CD14-positive monocyte (primary cell): ENCODE data around the gene ITPR1. TPM values are rescaled to one million over a fixed set of nuclear protein-coding genes. Genes with fewer than 3 reads are reported as not detected.

Experiments used
- DNase-seq, 3 donors: peaks; one replicate each; pipeline ENCODE4 v3.0.0-alpha.2; 2011 to 2022
- H2AFZ ChIP-seq: 2 replicates; pipeline ENCODE4 v1.6.0; 2012; ENCODE audit warnings: mild to moderate bottlenecking, low read depth, low read length, inconsistent platforms; ENCODE audit not compliant: insufficient read depth, poor library complexity, severe bottlenecking
- H3K27ac ChIP-seq, 2 donors: 1 replicate in 1 of 2; 2 replicates in 1 of 2; pipeline ENCODE4 v1.5.1; 2012 to 2013; ENCODE audit warnings: low read length in 2 of 2, control low read depth in 1 of 2, inconsistent platforms in 1 of 2, low read depth in 1 of 2, mild to moderate bottlenecking in 1 of 2
- H3K27me3 ChIP-seq, 2 donors: one replicate each; pipeline versions ENCODE4 v1.6.0 to v1.6.1; 2011 to 2013; ENCODE audit warnings: low read length in 2 of 2; ENCODE audit not compliant: control insufficient read depth in 2 of 2, insufficient read depth in 2 of 2
- H3K36me3 ChIP-seq, 2 donors: replicated peaks in 1 of 2; 1 replicate in 1 of 2; 2 replicates in 1 of 2; pipeline versions ENCODE4 v1.5.1 to v1.6.1; 2012 to 2013; ENCODE audit warnings: low read length in 2 of 2, control low read depth in 1 of 2, inconsistent platforms in 1 of 2, mild to moderate bottlenecking in 1 of 2; ENCODE audit not compliant: insufficient read depth in 2 of 2, control insufficient read depth in 1 of 2
- H3K4me1 ChIP-seq, 2 donors: 1 replicate in 1 of 2; 2 replicates in 1 of 2; pipeline versions ENCODE4 v1.5.1 to v1.6.1; 2012 to 2013; ENCODE audit warnings: low read length in 2 of 2, control low read depth in 1 of 2, inconsistent platforms in 1 of 2, mild to moderate bottlenecking in 1 of 2, moderate library complexity in 1 of 2; ENCODE audit not compliant: insufficient read depth in 2 of 2, control insufficient read depth in 1 of 2
- H3K4me2 ChIP-seq: replicated peaks from 2 replicates; pipeline ENCODE3; 2012; ENCODE audit warnings: low read length, moderate library complexity, mild to moderate bottlenecking; ENCODE audit not compliant: poor library complexity, severe bottlenecking; ENCODE audit errors: extremely low read depth
- H3K4me3 ChIP-seq, 3 experiments: fragments of 200-600 bp in 1 of 3; sonication (generic) in 1 of 3; replicated peaks in 1 of 3; 1 replicate in 2 of 3; 2 replicates in 1 of 3; pipeline ENCODE4 v1.5.1; 2011 to 2013; ENCODE audit warnings: low read length in 3 of 3, mild to moderate bottlenecking in 3 of 3, control low read depth in 2 of 3, low read depth in 2 of 3, inconsistent platforms in 1 of 3, moderate library complexity in 1 of 3
- H3K79me2 ChIP-seq: 2 replicates; pipeline ENCODE4 v1.6.0; 2012; ENCODE audit warnings: mild to moderate bottlenecking, control low read depth, inconsistent platforms, low read length, moderate library complexity; ENCODE audit not compliant: insufficient read depth
- H3K9ac ChIP-seq: 2 replicates; pipeline ENCODE4 v1.6.0; 2017; ENCODE audit warnings: low read length, mild to moderate bottlenecking; ENCODE audit not compliant: insufficient read depth, poor library complexity, severe bottlenecking
- H3K9me3 ChIP-seq, 2 donors: replicated peaks in 1 of 2; 1 replicate in 1 of 2; 2 replicates in 1 of 2; pipeline versions ENCODE4 v1.5.1 to v1.6.1; 2012 to 2013; ENCODE audit warnings: low read length in 2 of 2, control low read depth in 1 of 2; ENCODE audit not compliant: control insufficient read depth in 1 of 2, insufficient read depth in 1 of 2
- H4K20me1 ChIP-seq: 2 replicates; pipeline ENCODE4 v1.6.0; 2012; ENCODE audit warnings: mild to moderate bottlenecking, low read length, control low read depth, moderate library complexity; ENCODE audit not compliant: insufficient read depth
- H3K27ac Mint-ChIP-seq, 7 donors: one replicate each; pipeline ENCODE4 v1.8.0; 2020; ENCODE audit warnings: mild to moderate bottlenecking in 7 of 7, mixed read lengths in 7 of 7, moderate library complexity in 6 of 7, inconsistent platforms in 2 of 7
- H3K27me3 Mint-ChIP-seq, 3 donors: one replicate each; pipeline ENCODE4 v1.8.0; 2021 to 2022; ENCODE audit warnings: low read depth in 3 of 3, mild to moderate bottlenecking in 3 of 3, mixed read lengths in 3 of 3, moderate library complexity in 3 of 3, inconsistent platforms in 1 of 3
- H3K36me3 Mint-ChIP-seq, 2 donors: one replicate each; pipeline ENCODE4 v1.8.0; 2020; ENCODE audit warnings: mixed read lengths in 2 of 2, inconsistent platforms in 1 of 2, mild to moderate bottlenecking in 1 of 2
- H3K4me1 Mint-ChIP-seq: one replicate; pipeline ENCODE4 v1.8.0; 2020; ENCODE audit warnings: mild to moderate bottlenecking, mixed read lengths
- H3K4me3 Mint-ChIP-seq, 2 donors: one replicate each; pipeline ENCODE4 v1.8.0; 2020; ENCODE audit warnings: mild to moderate bottlenecking in 2 of 2, mixed read lengths in 2 of 2, moderate library complexity in 1 of 2
- H3K9me3 Mint-ChIP-seq, 7 donors: one replicate each; pipeline ENCODE4 v1.8.0; 2020 to 2022; ENCODE audit warnings: mixed read lengths in 7 of 7, mild to moderate bottlenecking in 6 of 7, moderate library complexity in 6 of 7, inconsistent platforms in 2 of 7
- WGBS: methylation state at CpG from one replicate; pipeline ENCODE4 v1.1.5; 2013; ENCODE audit warnings: missing lambda C conversion rate; ENCODE audit not compliant: insufficient coverage; 5-methylcytosine and 5-hydroxymethylcytosine counted together
- intact Hi-C, 2 donors: fragments of 100-400 bp; cut with micrococcal nuclease; formaldehyde crosslinking; loops; one replicate each; pipeline versions ENCODE4 v1.15.0 to v1.15.1; 2023
- polyA plus RNA-seq, 3 donors: library from polyadenylated mRNA; depleted of rRNA in 1 of 3; unstranded in 2 of 3; stranded (reverse) in 1 of 3; fragments of 300-500 nt in 2 of 3; fragments of >200 nt in 1 of 3; fragmentation: Illumina TruSeq in 2 of 3; gene quantifications; 1 replicate in 2 of 3; 2 replicates in 1 of 3; pipeline ENCODE4 v1.2.3, GENCODE V29; 2012 to 2021
- TF ChIP-seq, protein P1 (sequence below): fragments of 200-600 bp; IDR thresholded peaks from one replicate; pipeline ENCODE4 v1.8.0; 2022; ENCODE audit warnings: antibody characterized with exemption, mild to moderate bottlenecking

Gene ITPR1
- polyA plus RNA-seq, 3 donors: 3.2 to 21.1 (median 7.1) TPM

DNA sequence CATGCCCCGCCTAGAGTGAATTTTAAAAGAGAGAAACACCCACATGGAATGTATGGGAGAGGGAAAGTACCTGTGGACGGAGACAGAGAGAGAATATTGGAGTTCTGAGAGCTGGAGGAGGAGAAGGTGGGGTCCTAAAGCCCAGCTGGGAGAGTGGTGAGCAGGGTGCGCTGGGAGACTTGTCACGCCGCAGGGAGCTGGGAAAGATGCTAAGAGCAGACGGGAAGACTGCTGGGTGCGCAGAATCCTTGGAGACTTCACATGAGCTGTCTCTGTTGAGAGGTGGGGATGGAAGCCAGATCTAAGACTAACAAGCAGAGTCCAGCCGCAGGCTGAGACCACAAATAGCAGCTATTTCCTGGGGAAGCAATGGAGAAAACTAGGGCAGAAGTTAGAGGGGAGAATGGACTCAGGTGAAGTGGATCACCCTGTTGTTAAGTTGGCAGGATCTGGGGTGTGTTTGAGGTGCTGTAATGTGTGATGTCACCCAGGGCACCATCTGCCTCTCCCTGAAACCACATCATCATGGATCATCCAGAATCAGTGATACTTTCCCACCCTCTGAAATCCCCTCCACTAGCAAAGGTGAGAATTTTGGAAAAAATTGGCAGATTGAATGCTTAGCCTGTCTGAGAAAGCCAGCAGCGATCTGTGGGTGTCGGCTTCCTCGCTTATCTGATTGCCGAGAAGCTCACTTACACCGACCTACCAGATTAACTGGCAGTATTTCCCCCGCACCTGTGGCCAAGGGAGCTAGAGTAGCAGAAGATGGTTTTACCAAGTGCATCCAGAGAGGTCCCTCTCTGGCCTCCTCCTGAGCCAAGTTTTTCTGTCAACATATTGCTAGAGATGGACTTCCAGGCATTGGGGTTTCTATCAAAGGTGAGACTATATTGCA lies 311.3 kb downstream of the ITPR1 start:
- H3K79me2 ChIP-seq: no peaks in the 10 kb centered on the region
- H3K36me3 ChIP-seq: peaks cover 37 to 94% of the 10 kb centered on the region in 2 donors
- H3K4me3 ChIP-seq: no peak overlapping the region
- intact Hi-C loops: no loop called here
- H3K27me3 ChIP-seq: no peaks in the 10 kb centered on the region
- over 99% methylated on average over 12 of the region's 14 CpGs for WGBS
- H3K27ac Mint-ChIP-seq: peak overlapping the region in 3 of 7 donors; percentile 18 to 56 (median 42)
- H3K4me2 ChIP-seq: no peak overlapping the region
- H3K36me3 Mint-ChIP-seq: peaks cover 80 to 84% of the 10 kb centered on the region in 2 donors
- H4K20me1 ChIP-seq: no peaks in the 10 kb centered on the region
- no peaks in the 10 kb centered on the region for H3K4me1 ChIP-seq
- H3K4me3 Mint-ChIP-seq: no peak overlapping the region
- TF ChIP-seq, protein P1, sequence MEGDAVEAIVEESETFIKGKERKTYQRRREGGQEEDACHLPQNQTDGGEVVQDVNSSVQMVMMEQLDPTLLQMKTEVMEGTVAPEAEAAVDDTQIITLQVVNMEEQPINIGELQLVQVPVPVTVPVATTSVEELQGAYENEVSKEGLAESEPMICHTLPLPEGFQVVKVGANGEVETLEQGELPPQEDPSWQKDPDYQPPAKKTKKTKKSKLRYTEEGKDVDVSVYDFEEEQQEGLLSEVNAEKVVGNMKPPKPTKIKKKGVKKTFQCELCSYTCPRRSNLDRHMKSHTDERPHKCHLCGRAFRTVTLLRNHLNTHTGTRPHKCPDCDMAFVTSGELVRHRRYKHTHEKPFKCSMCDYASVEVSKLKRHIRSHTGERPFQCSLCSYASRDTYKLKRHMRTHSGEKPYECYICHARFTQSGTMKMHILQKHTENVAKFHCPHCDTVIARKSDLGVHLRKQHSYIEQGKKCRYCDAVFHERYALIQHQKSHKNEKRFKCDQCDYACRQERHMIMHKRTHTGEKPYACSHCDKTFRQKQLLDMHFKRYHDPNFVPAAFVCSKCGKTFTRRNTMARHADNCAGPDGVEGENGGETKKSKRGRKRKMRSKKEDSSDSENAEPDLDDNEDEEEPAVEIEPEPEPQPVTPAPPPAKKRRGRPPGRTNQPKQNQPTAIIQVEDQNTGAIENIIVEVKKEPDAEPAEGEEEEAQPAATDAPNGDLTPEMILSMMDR: no peak
- DNase-seq: no peak
- no peak overlapping the region for H2AFZ ChIP-seq
- no peaks in the 10 kb centered on the region for H3K9me3 Mint-ChIP-seq
- H3K27ac ChIP-seq: no peak overlapping the region
- no peaks in the 10 kb centered on the region for H3K27me3 Mint-ChIP-seq
- H3K9ac ChIP-seq: no peak overlapping the region
- H3K4me1 Mint-ChIP-seq: peaks cover 4% of the 10 kb centered on the region
- H3K9me3 ChIP-seq: no peaks in the 10 kb centered on the region

DNA sequence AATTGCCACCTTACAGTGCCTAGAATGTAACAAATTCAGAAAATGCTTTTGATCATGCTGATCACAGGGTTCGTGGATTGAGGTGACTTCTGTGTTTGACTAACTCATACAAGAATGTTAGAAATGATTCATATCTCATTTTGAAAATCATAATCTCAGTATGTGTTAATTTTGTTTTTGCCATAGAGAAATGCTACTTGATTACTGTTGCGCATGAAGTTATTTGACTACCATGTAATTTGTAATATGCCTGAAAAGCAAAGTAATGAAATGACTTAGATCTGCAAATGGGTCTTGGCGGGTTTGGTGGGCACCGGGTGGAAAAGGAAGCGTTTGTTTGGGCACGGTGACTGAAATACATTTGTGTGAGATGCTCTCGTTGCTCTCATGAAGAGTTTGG lies 312.5 kb downstream of the ITPR1 start:
- no peaks in the 10 kb centered on the region for H4K20me1 ChIP-seq

More for the DNA sequence above, 312.5 kb downstream of the ITPR1 start:
- no peak overlapping the region for H3K27ac Mint-ChIP-seq
- no peak for DNase-seq
- H3K4me1 ChIP-seq: no peaks in the 10 kb centered on the region
- no peaks in the 10 kb centered on the region for H3K9me3 ChIP-seq
- H3K79me2 ChIP-seq: no peaks in the 10 kb centered on the region
- intact Hi-C loops: no loop called here
- no peak overlapping the region for H3K4me3 Mint-ChIP-seq
- peaks cover 36 to 91% of the 10 kb centered on the region in 2 donors for H3K36me3 ChIP-seq
- TF ChIP-seq, protein P1: no peak
- WGBS: 95% methylated on average over 6 of the region's 7 CpGs
- H3K4me2 ChIP-seq: no peak overlapping the region
- no peaks in the 10 kb centered on the region for H3K9me3 Mint-ChIP-seq
- H3K4me1 Mint-ChIP-seq: peaks cover 5% of the 10 kb centered on the region
- no peak overlapping the region for H3K27ac ChIP-seq
- no peak overlapping the region for H2AFZ ChIP-seq
- no peak overlapping the region for H3K9ac ChIP-seq
- no peak overlapping the region for H3K4me3 ChIP-seq
- H3K27me3 ChIP-seq: no peaks in the 10 kb centered on the region
- no peaks in the 10 kb centered on the region for H3K27me3 Mint-ChIP-seq
- peaks cover 76 to 77% of the 10 kb centered on the region in 2 donors for H3K36me3 Mint-ChIP-seq
